ENCODE results near the gene ADAMTS15. TPM values are rescaled to one million over a fixed set of nuclear protein-coding genes. Genes with fewer than 3 reads are reported as not detected.

ADAMTS15 gene
- total RNA-seq, 1 donor from 2014 or later = 8.4 TPM

DNA sequence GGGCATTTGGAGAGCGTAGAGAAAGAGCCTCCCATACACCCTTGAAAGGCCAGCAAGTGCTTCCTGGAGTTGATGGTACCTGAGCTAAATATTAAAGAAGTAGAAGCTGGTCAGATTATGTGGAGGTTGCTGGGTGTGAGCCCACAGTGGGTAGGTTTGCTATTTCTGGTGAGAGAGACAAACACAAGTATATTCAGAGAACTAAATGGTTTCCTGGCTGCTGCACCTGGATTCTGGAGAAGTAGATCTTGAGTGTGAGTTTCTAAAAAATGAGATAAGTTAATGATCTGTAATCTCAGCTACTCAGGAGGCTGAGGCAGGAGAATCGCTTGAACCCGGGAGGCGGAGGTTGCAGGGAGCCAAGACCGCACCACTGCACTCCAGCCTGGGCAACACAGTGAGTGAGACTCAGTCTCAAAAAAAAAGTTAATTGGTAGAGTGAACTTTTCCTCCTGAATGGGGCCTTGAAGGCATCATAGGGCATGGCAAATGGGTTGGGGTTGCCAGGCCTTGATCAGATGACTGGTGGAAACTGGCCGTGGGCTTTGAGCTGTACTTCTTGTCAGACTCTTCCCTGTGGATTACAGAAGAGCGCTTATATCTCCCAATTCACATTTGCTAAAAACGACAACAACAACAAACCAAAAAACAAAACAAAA lies 75.8 kb downstream of the ADAMTS15 start:
- no peak overlapping the region for H3K27ac ChIP-seq
- ATAC-seq = no peak
- intact Hi-C loops (cut with DNase I) = no loop called here
- peaks cover 18% of the 10 kb centered on the region for H3K4me1 ChIP-seq
- no peak for TF ChIP-seq CTCF (IDR thresholded peaks at IDR 0.05)
- no peaks in the 10 kb centered on the region for H3K36me3 ChIP-seq
- H3K4me3 ChIP-seq = no peak overlapping the region
- no peaks in the 10 kb centered on the region for H3K9me3 ChIP-seq
- no peak for DNase-seq
- no peaks in the 10 kb centered on the region for H3K27me3 ChIP-seq (ENCODE audit: low read depth)

- Histone ChIP-seq H3K36me3 (no peaks in the 10 kb centered on the region), H3K27me3 (ENCODE audit: low read depth) (no peaks in the 10 kb centered on the region), H3K4me3 (no peak overlapping the region), H3K4me1 (peaks cover 18% of the 10 kb centered on the region), H3K9me3 (no peaks in the 10 kb centered on the region), H3K27ac (no peak overlapping the region)
- intact Hi-C loops (cut with DNase I) = no loop called here
- TF ChIP-seq CTCF (IDR thresholded peaks at IDR 0.05) = no peak
- DNase-seq (no peak), ATAC-seq (no peak)
Measured at GRCh38 chr11:130525307-130525706, 76.9 kb downstream of the ADAMTS15 start.

Other genes starting within 250 kb of the ADAMTS15 start
- gene ZBTB44, start 133.7 kb upstream of the ADAMTS15 start, total RNA-seq = 59.8 TPM
- gene ADAMTS8, start 20.0 kb upstream of the ADAMTS15 start, total RNA-seq = 23.0 TPM